Neuronal stem cell (in vitro differentiated cells): ENCODE results near the gene RNF222.
A peak's percentile ranks its signal among the peaks of the same experiment; 100 is the strongest.

Experiments
- DNase-seq: peaks from one replicate; pipeline ENCODE4 v3.0.0-alpha.2; 2013; ENCODE audit warnings: low spot score
- H2AFZ ChIP-seq: one replicate; pipeline ENCODE4 v1.6.1; 2013; ENCODE audit warnings: mild to moderate bottlenecking, low read length, inconsistent platforms
- H2AK5ac ChIP-seq: 2 replicates; pipeline ENCODE4 v1.6.1; 2013; ENCODE audit warnings: low read depth, mild to moderate bottlenecking, inconsistent platforms, low read length, moderate library complexity, mixed read lengths
- H2BK120ac ChIP-seq: 2 replicates; pipeline ENCODE4 v1.6.1; 2013; ENCODE audit warnings: low read depth, mild to moderate bottlenecking, inconsistent platforms, low read length, moderate library complexity, mixed read lengths
- H2BK12ac ChIP-seq: one replicate; pipeline ENCODE4 v1.6.1; 2013; ENCODE audit warnings: low read length, inconsistent platforms
- H2BK15ac ChIP-seq: 2 replicates; pipeline ENCODE4 v1.6.1; 2013; ENCODE audit warnings: mild to moderate bottlenecking, low read length, inconsistent platforms, mixed read lengths
- H2BK5ac ChIP-seq: one replicate; pipeline ENCODE4 v1.6.1; 2013; ENCODE audit warnings: inconsistent platforms, mild to moderate bottlenecking, low read length, moderate library complexity
- H3K14ac ChIP-seq: one replicate; pipeline ENCODE4 v1.6.1; 2013; ENCODE audit warnings: low read length, inconsistent platforms
- H3K18ac ChIP-seq: 2 replicates; pipeline ENCODE4 v1.6.1; 2013; ENCODE audit warnings: low read length, inconsistent platforms
- H3K23ac ChIP-seq: 2 replicates; pipeline ENCODE4 v1.6.1; 2013; ENCODE audit warnings: low read depth, mild to moderate bottlenecking, mixed read lengths, low read length, inconsistent platforms; ENCODE audit not compliant: poor library complexity
- H3K27ac ChIP-seq: replicated peaks from 3 replicates; pipeline ENCODE4 v1.5.1; 2013; ENCODE audit warnings: low read length, inconsistent platforms
- H3K27me3 ChIP-seq, 3 experiments: 2 replicates each; pipeline ENCODE4 v1.6.1; 2013; ENCODE audit warnings: low read length in 3 of 3, mild to moderate bottlenecking in 2 of 3, inconsistent platforms in 1 of 3, low read depth in 1 of 3, mixed read lengths in 1 of 3, moderate library complexity in 1 of 3; ENCODE audit not compliant: control insufficient read depth in 3 of 3, insufficient read depth in 3 of 3
- H3K36me3 ChIP-seq, 2 donors: replicated peaks in 1 of 2; 2 replicates each; pipeline ENCODE4 v1.6.1; 2013; ENCODE audit warnings: low read length in 2 of 2; ENCODE audit not compliant: control insufficient read depth in 2 of 2, insufficient read depth in 2 of 2
- H3K4ac ChIP-seq: 2 replicates; pipeline ENCODE4 v1.6.1; 2013; ENCODE audit warnings: inconsistent platforms, mild to moderate bottlenecking, low read length, moderate library complexity
- H3K4me1 ChIP-seq, 2 donors: 1 replicate in 1 of 2; 2 replicates in 1 of 2; pipeline ENCODE4 v1.6.1; 2013; ENCODE audit warnings: low read length in 2 of 2, low read depth in 1 of 2; ENCODE audit not compliant: control insufficient read depth in 2 of 2, insufficient read depth in 1 of 2
- H3K4me2 ChIP-seq: one replicate; pipeline ENCODE4 v1.6.1; 2013; ENCODE audit warnings: mild to moderate bottlenecking, low read length, inconsistent platforms; ENCODE audit not compliant: insufficient read depth, poor library complexity, severe bottlenecking
- H3K4me3 ChIP-seq, 2 donors: 2 replicates each; pipeline ENCODE4 v1.5.1; 2013; ENCODE audit warnings: low read length in 2 of 2, mild to moderate bottlenecking in 2 of 2, inconsistent platforms in 1 of 2, moderate library complexity in 1 of 2
- H3K79me1 ChIP-seq: one replicate; pipeline ENCODE4 v1.6.1; 2013; ENCODE audit warnings: low read depth, mild to moderate bottlenecking, inconsistent platforms, low read length, moderate library complexity
- H3K9ac ChIP-seq: one replicate; pipeline ENCODE4 v1.6.1; 2013; ENCODE audit warnings: mild to moderate bottlenecking, low read depth, low read length, inconsistent platforms; ENCODE audit not compliant: poor library complexity
- H3K9me3 ChIP-seq, 2 donors: replicated peaks in 1 of 2; 2 replicates each; pipeline versions ENCODE3 to v1.6.1; 2013; ENCODE audit warnings: low read length in 2 of 2, mild to moderate bottlenecking in 2 of 2, inconsistent platforms in 1 of 2, low read depth in 1 of 2, mixed read lengths in 1 of 2, moderate library complexity in 1 of 2; ENCODE audit not compliant: control insufficient read depth in 2 of 2, insufficient read depth in 1 of 2
- H4K8ac ChIP-seq: one replicate; pipeline ENCODE4 v1.6.1; 2013; ENCODE audit warnings: low read depth, mild to moderate bottlenecking, inconsistent platforms, low read length, moderate library complexity
- H4K91ac ChIP-seq: one replicate; pipeline ENCODE4 v1.6.1; 2013; ENCODE audit warnings: low read length, low read depth, mild to moderate bottlenecking, inconsistent platforms; ENCODE audit not compliant: poor library complexity
- WGBS, 2 donors: extraction: QIAGEN DNeasy Blood & Tissue Kit; methylation state at CpG; one replicate each; pipeline ENCODE4 v1.1.7; 2013; ENCODE audit warnings: missing lambda C conversion rate in 2 of 2, mixed read lengths in 1 of 2; ENCODE audit not compliant: insufficient read length in 2 of 2, insufficient replicate concordance in 1 of 2; ENCODE audit errors: extremely low coverage in 2 of 2; 5-methylcytosine and 5-hydroxymethylcytosine counted together

RNF222 gene

DNA sequence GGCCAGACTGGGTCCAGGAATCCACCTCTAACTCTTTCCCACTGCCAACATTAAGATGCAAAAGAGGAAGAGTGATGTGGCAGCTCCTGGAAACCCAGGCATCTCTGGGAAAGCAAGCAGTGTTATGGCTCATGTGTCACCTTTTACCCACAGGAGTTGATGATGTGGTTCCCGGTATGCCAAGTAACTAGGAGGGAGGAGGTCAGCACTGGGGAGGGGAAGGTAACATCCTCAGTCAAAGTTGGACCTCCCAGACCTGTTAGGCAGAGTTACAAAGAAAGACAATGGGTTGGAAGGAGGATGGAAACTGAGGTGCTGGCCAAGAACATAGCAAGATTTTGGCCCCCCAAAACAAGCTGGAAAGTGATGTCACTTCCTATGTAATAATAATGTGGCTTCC, 32.5 kb downstream of the RNF222 start:
- no peak overlapping the region for H3K27ac ChIP-seq
- WGBS, 2 donors, result no CpG with 5 or more reads among the region's 1 CpG
- no peak overlapping the region for H2BK120ac ChIP-seq
- no peaks in the 10 kb centered on the region for H3K27me3 ChIP-seq
- no peak overlapping the region for H3K4me2 ChIP-seq
- H2BK15ac ChIP-seq, result no peak overlapping the region
- H3K14ac ChIP-seq, result no peak overlapping the region
- peak overlapping the region in 1 of 2 donors; percentile 9 for H3K4me3 ChIP-seq
- H2AK5ac ChIP-seq, result no peak overlapping the region
- H3K23ac ChIP-seq, result no peak overlapping the region
- H3K9me3 ChIP-seq, result no peaks in the 10 kb centered on the region
- H4K91ac ChIP-seq, result no peak overlapping the region
- peaks cover 11 to 37% of the 10 kb centered on the region in 2 donors for H3K36me3 ChIP-seq
- no peak overlapping the region for H4K8ac ChIP-seq
- H2BK5ac ChIP-seq, result no peak overlapping the region
- no peaks in the 10 kb centered on the region for H3K4me1 ChIP-seq
- DNase-seq, result no peak
- H3K79me1 ChIP-seq, result peaks cover 1% of the 10 kb centered on the region
- no peak overlapping the region for H2BK12ac ChIP-seq
- H2AFZ ChIP-seq, result no peak overlapping the region
- H3K9ac ChIP-seq, result no peak overlapping the region
- no peak overlapping the region for H3K4ac ChIP-seq
- H3K18ac ChIP-seq, result no peak overlapping the region

DNA sequence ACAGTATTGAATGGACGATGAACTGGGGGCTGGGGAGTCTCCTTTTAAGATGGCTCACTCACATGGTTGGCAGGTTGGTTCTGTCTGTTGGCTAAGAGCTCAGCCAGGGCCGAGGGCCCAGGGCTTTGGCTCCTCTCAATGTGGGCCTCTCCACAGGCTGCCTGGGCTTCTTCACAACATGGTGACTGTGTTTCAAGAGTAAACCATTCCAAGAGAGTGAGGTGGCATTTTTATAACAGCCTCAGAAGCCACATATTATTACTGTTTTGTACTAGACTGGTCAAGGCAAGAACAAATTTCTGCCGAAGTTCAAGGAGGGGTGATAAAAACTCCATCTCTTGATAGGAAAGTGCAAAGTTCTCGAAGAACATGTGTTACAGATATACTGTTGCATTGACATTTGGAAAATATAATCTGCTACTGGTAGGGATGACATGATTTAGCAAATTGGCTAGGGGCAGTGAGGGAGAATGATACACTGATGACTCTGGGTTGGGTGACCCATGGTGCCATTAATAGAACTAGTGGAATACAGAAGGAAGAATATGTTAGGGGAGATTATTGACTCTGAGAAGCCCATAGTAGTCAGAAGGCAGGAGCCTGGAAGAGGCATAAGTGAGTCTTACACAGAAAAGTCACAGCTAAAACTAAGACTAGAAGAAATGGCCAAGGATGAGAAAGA, 34.8 kb downstream of the RNF222 start:
- Histone ChIP-seq H3K27ac (no peak overlapping the region), H3K4ac (no peak overlapping the region), H3K9me3 (no peaks in the 10 kb centered on the region), H2AFZ (no peak overlapping the region), H3K27me3 (no peaks in the 10 kb centered on the region), H3K4me3 (no peak overlapping the region), H4K91ac (no peak overlapping the region), H3K4me1 (peaks cover 6 to 8% of the 10 kb centered on the region in 2 donors), H2BK5ac (no peak overlapping the region), H3K18ac (no peak overlapping the region), H2BK15ac (no peak overlapping the region), H3K4me2 (no peak overlapping the region), H3K23ac (no peak overlapping the region), H2AK5ac (no peak overlapping the region), H2BK120ac (no peak overlapping the region), H3K36me3 (peaks cover 2 to 13% of the 10 kb centered on the region in 2 donors), H4K8ac (no peak overlapping the region), H3K79me1 (peaks cover 1% of the 10 kb centered on the region), H3K9ac (no peak overlapping the region), H2BK12ac (no peak overlapping the region), H3K14ac (no peak overlapping the region)
- no CpG with 5 or more reads among the region's 4 CpGs for WGBS, 2 donors
- no peak for DNase-seq

DNA sequence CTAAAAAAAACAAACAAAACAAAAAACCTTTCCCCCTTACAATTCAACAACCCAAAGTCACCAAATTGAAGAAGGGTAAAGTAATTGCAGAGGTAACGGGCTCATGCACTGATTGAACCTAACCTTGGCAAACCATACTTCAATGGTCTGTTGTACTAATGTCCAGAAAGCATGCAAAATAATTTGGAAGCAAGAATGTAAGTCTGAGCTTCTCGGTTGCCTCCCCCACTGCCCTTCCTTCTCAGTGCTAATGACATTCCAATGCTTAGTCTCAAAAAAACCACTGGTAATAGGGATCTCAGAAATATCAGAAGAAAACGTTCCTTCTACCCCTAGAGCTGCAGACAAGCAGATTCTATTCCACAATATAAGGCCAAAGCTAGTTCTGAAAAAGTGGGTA, 36.9 kb downstream of the RNF222 start:
- no peak overlapping the region for H3K4me2 ChIP-seq
- H3K4me3 ChIP-seq, result no peak overlapping the region
- no peak overlapping the region for H3K23ac ChIP-seq
- H2AK5ac ChIP-seq, result no peak overlapping the region
- H3K36me3 ChIP-seq, result peaks cover 2 to 5% of the 10 kb centered on the region in 2 donors
- no peak overlapping the region for H3K4ac ChIP-seq
- H3K4me1 ChIP-seq, result peaks cover 6 to 8% of the 10 kb centered on the region in 2 donors
- WGBS, 2 donors, result no CpG with 5 or more reads among the region's 3 CpGs
- H3K9ac ChIP-seq, result no peak overlapping the region
- no peak overlapping the region for H2BK15ac ChIP-seq
- no peak overlapping the region for H2BK12ac ChIP-seq
- no peaks in the 10 kb centered on the region for H3K27me3 ChIP-seq
- no peak overlapping the region for H3K27ac ChIP-seq
- no peak for DNase-seq
- no peak overlapping the region for H2BK120ac ChIP-seq
- no peak overlapping the region for H3K14ac ChIP-seq
- H3K79me1 ChIP-seq, result no peaks in the 10 kb centered on the region
- no peak overlapping the region for H2BK5ac ChIP-seq
- no peaks in the 10 kb centered on the region for H3K9me3 ChIP-seq
- H4K8ac ChIP-seq, result no peak overlapping the region
- H2AFZ ChIP-seq, result no peak overlapping the region
- H3K18ac ChIP-seq, result no peak overlapping the region
- H4K91ac ChIP-seq, result no peak overlapping the region

DNA sequence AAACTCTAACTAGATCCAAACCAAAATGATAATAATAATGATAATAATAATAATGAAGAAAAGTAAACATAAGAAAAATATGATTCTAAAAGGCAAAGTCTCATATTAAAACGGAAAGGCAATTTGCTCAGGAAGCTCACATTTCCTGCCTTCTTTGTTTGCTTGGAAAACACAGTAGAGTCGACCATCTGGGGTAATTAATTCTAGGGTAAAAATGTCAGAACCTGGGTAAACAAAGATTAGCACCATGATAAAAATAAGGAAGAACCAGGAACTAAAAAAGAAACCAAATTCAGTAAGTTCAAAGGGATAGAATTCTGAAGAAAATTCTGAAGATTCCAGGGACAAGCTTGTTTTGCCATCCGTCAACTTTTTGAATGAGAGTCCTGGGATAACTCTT, 37.4 kb downstream of the RNF222 start:
- no peak overlapping the region for H3K18ac ChIP-seq
- H3K27me3 ChIP-seq, result no peaks in the 10 kb centered on the region
- H3K9me3 ChIP-seq, result no peaks in the 10 kb centered on the region
- no peaks in the 10 kb centered on the region for H3K79me1 ChIP-seq
- no peak overlapping the region for H3K4me3 ChIP-seq
- no peak overlapping the region for H2AFZ ChIP-seq
- DNase-seq, result no peak
- no peak overlapping the region for H4K91ac ChIP-seq
- H3K9ac ChIP-seq, result no peak overlapping the region
- no peak overlapping the region for H2AK5ac ChIP-seq
- no peak overlapping the region for H2BK120ac ChIP-seq
- WGBS, 2 donors, result no CpG with 5 or more reads among the region's 3 CpGs
- no peak overlapping the region for H2BK15ac ChIP-seq
- H3K36me3 ChIP-seq, result peaks cover 2 to 5% of the 10 kb centered on the region in 2 donors
- H4K8ac ChIP-seq, result no peak overlapping the region
- H3K4me2 ChIP-seq, result no peak overlapping the region
- H3K14ac ChIP-seq, result no peak overlapping the region
- H3K23ac ChIP-seq, result no peak overlapping the region
- peaks cover 6 to 8% of the 10 kb centered on the region in 2 donors for H3K4me1 ChIP-seq
- H3K27ac ChIP-seq, result no peak overlapping the region
- H2BK12ac ChIP-seq, result no peak overlapping the region
- H2BK5ac ChIP-seq, result no peak overlapping the region
- H3K4ac ChIP-seq, result no peak overlapping the region
